Heart left ventricle (tissue), 13 donors: Measurements from ENCODE around the gene HDAC4.

Experiments
- CTCF ChIP-seq, 12 donors: fragments of 200-600 bp; sonication (generic) in 4 of 12; IDR thresholded peaks; one replicate each; pipeline versions ENCODE4 v1.5.0 to v1.8.0; 2018 to 2022; ENCODE audit warnings: antibody characterized with exemption in 12 of 12, mild to moderate bottlenecking in 5 of 12
- POLR2A ChIP-seq, 2 donors: fragments of 450-650 bp; IDR thresholded peaks; one replicate each; pipeline ENCODE4 v1.6.1; 2017; ENCODE audit warnings: antibody characterized with exemption in 2 of 2, mild to moderate bottlenecking in 2 of 2, moderate library complexity in 2 of 2
- donor health status: ischemic (EF 13 %, LVEDD 7.1; RV severe dilation, severe dysfunction).
- donor health status: DM: no; HTN: yes; CAD: no.
- donor health status: DM: no; HTN: no; CAD: no.
- donor health status: ischemic (EF 25% LVEDD 6.9; RV normal size, moderate dysfunction).
- donor health status: ischemic (EF 25% LVEDD 5.7; RV mildly dilated, moderate dysfunction).
- donor health status: ischemic (EF 35%, LVEDD 5.7; RV mildly dilated, moderate dysfunction).
- donor health status: nonischemic (EF 11% LVEDD 7.7; RV severe dilation, severe dysfunction).
- donor health status: DM: yes; HTN: yes; CAD: no.
- donor health status: PGD.
- donor health status: ischemic (EF 29% LVEDD 5.4; RV normal size, mild dysfunction).
- donor health status: nonischemic (EF 23%, LVEDD 6.1; RV moderate dilation, normal function).

- TF ChIP-seq POLR2A (IDR thresholded peaks at IDR 0.05) (no peak), CTCF (IDR thresholded peaks at IDR 0.05) (no peak)
These were observed 215.6 kb downstream of the HDAC4 start for GRCh38 chr2:239184968-239185903.
